Esophagus squamous epithelium (tissue), 5 donors: ENCODE results near the gene SHANK3. TPM values are rescaled to one million over a fixed set of nuclear protein-coding genes. Genes with fewer than 3 reads are reported as not detected.
A peak's percentile ranks its signal among the peaks of the same experiment; 100 is the strongest.

Source experiments
- DNase-seq: peaks from one replicate; lab custom pipeline; 2025; lab: John Stamatoyannopoulos, UW
- H3K27ac ChIP-seq, 4 donors: fragments of 200-600 bp; sonication (generic); one replicate each; pipeline ENCODE4 v1.5.1; 2016 to 2019; ENCODE audit warnings: mild to moderate bottlenecking in 1 of 4
- H3K27me3 ChIP-seq, 4 donors: fragments of 200-600 bp; sonication (generic); 1 replicate in 3 of 4; 2 replicates in 1 of 4; pipeline versions ENCODE4 v1.5.1 to v1.6.0; 2017 to 2021; ENCODE audit warnings: antibody characterized with exemption in 1 of 4
- H3K36me3 ChIP-seq, 3 donors: fragments of 200-600 bp; sonication (generic); one replicate each; pipeline ENCODE4 v1.5.1; 2016 to 2019
- H3K4me1 ChIP-seq, 3 donors: fragments of 200-600 bp; sonication (generic); one replicate each; pipeline ENCODE4 v1.5.1; 2017 to 2019
- H3K4me3 ChIP-seq, 4 donors: fragments of 200-600 bp; sonication (generic); 1 replicate in 3 of 4; 2 replicates in 1 of 4; pipeline ENCODE4 v1.5.1; 2016 to 2019; ENCODE audit warnings: mild to moderate bottlenecking in 2 of 4, moderate library complexity in 1 of 4
- H3K9me3 ChIP-seq, 3 donors: fragments of 200-600 bp; sonication (generic); one replicate each; pipeline ENCODE4 v1.5.1; 2016 to 2019
- POLR2A ChIP-seq, 4 donors: fragments of 450-650 bp; IDR thresholded peaks; one replicate each; pipeline ENCODE4 v1.6.1; 2017; ENCODE audit warnings: antibody characterized with exemption in 4 of 4, mild to moderate bottlenecking in 4 of 4, moderate library complexity in 3 of 4
- WGBS, 2 donors: methylation state at CpG; one replicate each; pipeline ENCODE4 v1.1.5; 2018; 5-methylcytosine and 5-hydroxymethylcytosine counted together
- intact Hi-C: fragments of 100-400 bp; cut with DNase I; formaldehyde crosslinking; loops from one replicate; pipeline ENCODE4 v1.15.0; 2022
- total RNA-seq, 4 donors: library from RNA; depleted of rRNA; stranded (reverse); fragments of >200 nt; gene quantifications; one replicate each; pipeline ENCODE4 v1.1.0, GENCODE V29; 2016
- TF ChIP-seq, protein P1 (sequence below), 6 experiments: fragments of 450-650 bp in 4 of 6; fragments of 200-600 bp in 2 of 6; sonication (generic) in 2 of 6; IDR thresholded peaks; one replicate each; pipeline ENCODE4 v1.5.1; 2016 to 2019; ENCODE audit warnings: antibody characterized with exemption in 6 of 6, mild to moderate bottlenecking in 4 of 6, moderate library complexity in 4 of 6
- donor health status: DM: yes; HTN: yes; CAD: no.

The SHANK3 gene
- 1 to 10 TPM; 3.7 to 5.9 (median 4.5) TPM for total RNA-seq

DNA sequence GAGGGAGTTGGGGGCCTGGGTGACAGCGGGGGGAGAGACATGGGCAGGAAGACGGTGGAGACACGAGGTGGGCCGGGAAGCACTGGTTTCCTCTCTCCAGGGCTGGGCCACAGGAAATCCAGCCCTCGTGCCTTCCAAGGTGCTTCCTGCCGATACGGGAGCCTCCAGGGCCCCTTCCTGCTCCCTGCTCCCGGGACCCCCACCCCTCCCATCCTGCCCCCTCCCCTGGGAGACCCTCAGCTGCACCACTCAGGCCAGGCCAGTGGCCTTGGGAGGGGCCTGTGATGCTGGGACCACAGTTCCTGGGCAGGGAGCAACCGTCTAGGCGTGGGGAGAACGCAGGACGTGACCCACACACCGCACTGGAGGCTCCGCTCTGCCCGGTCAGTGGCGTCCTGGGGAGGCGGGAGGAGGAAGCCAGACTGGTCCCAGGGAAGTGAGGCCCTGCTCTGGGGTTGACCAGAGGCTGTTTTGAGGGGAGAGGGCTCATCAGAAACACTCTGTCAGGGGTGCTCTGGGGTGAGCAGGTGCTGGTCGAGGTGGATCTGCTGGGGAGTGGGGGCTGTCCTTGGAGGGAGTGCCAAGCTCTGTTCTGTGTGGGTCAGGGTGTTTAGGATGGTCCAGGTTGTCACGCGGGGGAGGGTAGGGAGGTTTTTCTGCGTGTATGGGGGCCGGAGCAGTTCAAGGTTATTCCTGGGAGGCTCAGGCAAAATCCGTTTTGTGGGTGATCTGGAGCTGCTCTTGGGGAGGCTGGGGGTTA is at the start of gene SHANK3:
Gene SHANK3 (plus strand): TSS at position 353 of the 760 bp plus-strand sequence.
- peak within 1 kb of the TSS; percentile 58 to 87 (median 69) for H3K27ac ChIP-seq
- 44 to 64% methylated on average over 7 to 18 of the region's 23 CpGs for WGBS, 2 donors
- no peak for DNase-seq
- peaks cover 15 to 49% (median 17%) of the 10 kb centered on the region in 3 donors for H3K4me1 ChIP-seq
- H3K27me3 ChIP-seq, result peaks cover 0 to 58% (median 8%) of the 10 kb centered on the region in 4 donors
- no peaks in the 10 kb centered on the region for H3K36me3 ChIP-seq
- peak within 1 kb of the TSS; percentile 32 to 70 (median 54) for H3K4me3 ChIP-seq
- TF ChIP-seq, protein P1, sequence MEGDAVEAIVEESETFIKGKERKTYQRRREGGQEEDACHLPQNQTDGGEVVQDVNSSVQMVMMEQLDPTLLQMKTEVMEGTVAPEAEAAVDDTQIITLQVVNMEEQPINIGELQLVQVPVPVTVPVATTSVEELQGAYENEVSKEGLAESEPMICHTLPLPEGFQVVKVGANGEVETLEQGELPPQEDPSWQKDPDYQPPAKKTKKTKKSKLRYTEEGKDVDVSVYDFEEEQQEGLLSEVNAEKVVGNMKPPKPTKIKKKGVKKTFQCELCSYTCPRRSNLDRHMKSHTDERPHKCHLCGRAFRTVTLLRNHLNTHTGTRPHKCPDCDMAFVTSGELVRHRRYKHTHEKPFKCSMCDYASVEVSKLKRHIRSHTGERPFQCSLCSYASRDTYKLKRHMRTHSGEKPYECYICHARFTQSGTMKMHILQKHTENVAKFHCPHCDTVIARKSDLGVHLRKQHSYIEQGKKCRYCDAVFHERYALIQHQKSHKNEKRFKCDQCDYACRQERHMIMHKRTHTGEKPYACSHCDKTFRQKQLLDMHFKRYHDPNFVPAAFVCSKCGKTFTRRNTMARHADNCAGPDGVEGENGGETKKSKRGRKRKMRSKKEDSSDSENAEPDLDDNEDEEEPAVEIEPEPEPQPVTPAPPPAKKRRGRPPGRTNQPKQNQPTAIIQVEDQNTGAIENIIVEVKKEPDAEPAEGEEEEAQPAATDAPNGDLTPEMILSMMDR (IDR thresholded peaks at IDR 0.05), result no peak
- peak in 1 of 4 donors; percentile 65 for TF ChIP-seq POLR2A (IDR thresholded peaks at IDR 0.05)
- no peaks in the 10 kb centered on the region for H3K9me3 ChIP-seq
- intact Hi-C loops, result no loop called here

DNA sequence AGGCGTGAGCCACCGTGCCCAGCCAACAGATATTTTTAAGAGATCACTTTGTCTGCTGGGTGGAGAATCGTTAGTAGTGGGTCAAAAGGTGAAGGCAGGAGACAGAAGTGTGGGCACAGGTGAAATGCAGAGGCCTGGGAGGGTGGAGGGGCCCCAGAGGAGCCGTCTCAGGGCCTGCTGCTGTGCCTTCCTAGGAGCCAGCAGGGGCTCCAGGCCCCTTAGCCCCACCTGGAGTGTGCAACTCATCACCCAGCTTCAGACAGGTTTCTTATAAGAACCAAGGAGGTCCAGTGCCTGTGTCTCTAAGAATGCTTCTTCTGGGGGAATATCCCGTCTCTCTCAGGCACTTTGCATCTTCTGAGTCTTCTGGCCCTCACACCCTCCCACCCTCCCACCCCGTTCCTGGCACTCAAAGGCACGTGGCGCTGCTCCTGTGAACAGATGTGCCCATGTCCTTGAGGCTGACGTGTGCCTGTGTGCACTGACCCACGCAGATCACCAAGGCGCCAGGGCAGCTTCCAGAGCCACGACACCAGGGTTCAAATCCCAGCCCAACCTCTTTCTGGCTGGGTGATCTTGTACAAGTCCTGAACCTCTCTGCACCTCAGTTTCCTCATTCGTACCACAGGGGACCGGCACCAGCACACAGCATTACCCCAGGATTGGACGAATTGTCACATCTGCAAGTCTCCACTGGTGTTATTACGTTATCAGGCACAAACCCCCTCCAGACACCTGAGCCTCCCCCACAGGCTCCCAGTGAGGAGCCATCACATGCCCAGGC is 48.1 kb upstream of the SHANK3 start:
- H3K4me1 ChIP-seq, result peaks cover 39 to 66% (median 41%) of the 10 kb centered on the region in 3 donors

DNA sequence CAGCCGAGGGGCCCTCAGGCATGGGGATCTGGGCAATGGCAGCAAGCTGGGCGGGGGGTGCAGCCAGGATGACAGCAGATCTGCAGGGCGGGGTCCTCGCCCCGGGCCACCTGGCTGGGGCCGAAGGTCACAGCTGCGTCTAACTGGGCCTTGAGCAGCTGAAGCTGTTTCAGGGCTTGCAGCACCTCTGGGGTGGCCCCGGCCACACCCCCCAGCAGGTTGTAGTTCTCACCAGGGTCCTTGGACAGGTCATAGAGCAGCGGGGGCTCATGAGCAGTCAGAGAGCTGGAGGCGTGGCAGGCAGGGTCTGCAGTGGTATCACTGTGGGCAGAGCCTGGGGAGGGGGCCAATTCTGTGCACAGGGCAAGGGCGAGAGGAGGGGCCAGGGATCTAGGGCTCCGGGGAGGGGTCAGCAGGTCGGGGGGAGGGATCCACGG is 47.5 kb upstream of the SHANK3 start:
- Histone ChIP-seq H3K4me1 (peaks cover 35 to 64% (median 41%) of the 10 kb centered on the region in 3 donors), H3K27me3 (peaks cover 0 to 10% (median 0%) of the 10 kb centered on the region in 4 donors), H3K4me3 (no peak overlapping the region), H3K9me3 (no peaks in the 10 kb centered on the region), H3K27ac (no peak overlapping the region), H3K36me3 (peaks cover 4 to 24% (median 14%) of the 10 kb centered on the region in 3 donors)
- DNase-seq, result no peak
- 64 to 81% methylated on average over 3 to 4 of the region's 14 CpGs for WGBS, 2 donors
- TF ChIP-seq POLR2A (IDR thresholded peaks at IDR 0.05), result no peak
- TF ChIP-seq, protein P1 (IDR thresholded peaks at IDR 0.05), result no peak
- intact Hi-C loops, result no loop called here

More for the DNA sequence above, 48.1 kb upstream of the SHANK3 start:
- H3K4me3 ChIP-seq, result no peak overlapping the region
- H3K27me3 ChIP-seq, result peaks cover 0 to 15% (median 0%) of the 10 kb centered on the region in 4 donors
- 77 to 90% methylated on average over 9 to 11 of the region's 16 CpGs for WGBS, 2 donors
- DNase-seq, result no peak
- intact Hi-C loops, result no loop called here
- TF ChIP-seq, protein P1 (IDR thresholded peaks at IDR 0.05), result no peak
- no peak for TF ChIP-seq POLR2A (IDR thresholded peaks at IDR 0.05)
- H3K9me3 ChIP-seq, result no peaks in the 10 kb centered on the region
- peaks cover 4 to 24% (median 14%) of the 10 kb centered on the region in 3 donors for H3K36me3 ChIP-seq
- no peak overlapping the region for H3K27ac ChIP-seq

DNA sequence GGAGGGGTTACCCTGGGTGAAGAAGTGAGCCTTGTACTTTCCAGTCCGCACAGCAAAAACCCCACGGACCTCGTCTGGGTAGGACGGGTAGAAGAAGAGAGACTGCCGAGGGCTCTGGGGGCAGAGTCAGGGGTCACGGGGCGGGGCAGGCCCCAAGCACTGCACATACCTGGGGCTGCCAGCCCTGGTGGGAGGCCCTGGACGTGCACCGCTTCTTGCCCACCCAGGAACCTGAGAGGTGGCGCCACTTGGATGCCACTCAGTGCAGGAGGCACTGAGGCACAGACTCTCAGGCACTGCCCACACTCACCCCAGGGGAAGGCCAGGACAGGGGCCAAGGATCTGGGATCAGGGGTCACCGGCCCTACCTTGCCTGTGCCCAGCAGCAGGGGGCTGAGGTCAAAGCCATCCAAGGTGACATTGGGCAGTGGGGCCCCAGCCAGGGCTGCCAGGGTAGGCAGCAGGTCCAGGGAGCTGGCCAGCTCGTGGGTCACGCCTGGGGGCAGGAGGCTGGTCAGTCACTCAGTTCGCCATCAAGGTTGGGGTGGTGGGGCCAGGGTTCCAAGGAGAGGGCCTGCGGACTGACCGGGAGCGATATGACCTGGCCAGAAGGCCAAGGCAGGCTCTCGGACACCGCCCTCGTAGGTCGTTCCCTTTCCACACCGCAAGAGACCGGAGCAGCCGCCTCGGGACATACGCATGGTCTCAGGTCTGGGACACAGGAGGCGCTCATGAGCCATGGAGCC is 46.9 kb upstream of the SHANK3 start:
- peaks cover 32 to 62% (median 37%) of the 10 kb centered on the region in 3 donors for H3K4me1 ChIP-seq
- no peak overlapping the region for H3K4me3 ChIP-seq
- H3K9me3 ChIP-seq, result no peaks in the 10 kb centered on the region
- intact Hi-C loops, result no loop called here
- no peak overlapping the region for H3K27ac ChIP-seq
- H3K27me3 ChIP-seq, result peaks cover 0 to 8% (median 0%) of the 10 kb centered on the region in 4 donors
- WGBS, 2 donors, result 80 to 90% methylated on average over 2 to 6 of the region's 27 CpGs
- peaks cover 4 to 24% (median 14%) of the 10 kb centered on the region in 3 donors for H3K36me3 ChIP-seq
- TF ChIP-seq, protein P1 (IDR thresholded peaks at IDR 0.05), result no peak
- no peak for TF ChIP-seq POLR2A (IDR thresholded peaks at IDR 0.05)
- no peak for DNase-seq
